Germinal center (tissue), 1 donor: Measurements from ENCODE around the gene ACOXL.

Experiments used
- DNase-seq: peaks from one replicate; pipeline ENCODE4 v3.0.0; 2012; ENCODE audit warnings: mixed read lengths, low spot score

ACOXL gene

GRCh38 chr2:111117598-111118480, 385.5 kb downstream of the ACOXL start:
- peak; percentile 35 for DNase-seq

- no peak for DNase-seq
These were observed 386.2 kb downstream of the ACOXL start for GRCh38 chr2:111118481-111118980.

GRCh38 chr2:111118981-111119821, 386.8 kb downstream of the ACOXL start:
- DNase-seq, result peak; percentile 25

- DNase-seq, result peak; percentile 52
These were observed 387.5 kb downstream of the ACOXL start for GRCh38 chr2:111119822-111120252.

- peak; percentile 94 for DNase-seq
These were observed 388.1 kb downstream of the ACOXL start, which contains the start of gene BCL2L11 for GRCh38 chr2:111120253-111121027. Gene BCL2L11, plus strand, starts transcription at chr2:111120914. Its CDS starts 2,832 bp downstream, at chr2:111123746.

- peak; percentile 42 for DNase-seq
These were observed 388.9 kb downstream of the ACOXL start for GRCh38 chr2:111121028-111121827.

- peak; percentile 86 for DNase-seq
These were observed 389.7 kb downstream of the ACOXL start for GRCh38 chr2:111121828-111122630.

GRCh38 chr2:111122631-111123421, 390.5 kb downstream of the ACOXL start:
- DNase-seq, result no peak

- no peak for DNase-seq
These were observed 391.4 kb downstream of the ACOXL start for GRCh38 chr2:111123751-111124150.

- DNase-seq, result no peak
These were observed 394.2 kb downstream of the ACOXL start for GRCh38 chr2:111126581-111126980.

GRCh38 chr2:111127351-111127750, 395.0 kb downstream of the ACOXL start:
- DNase-seq, result no peak

GRCh38 chr2:111128096-111128495, 395.7 kb downstream of the ACOXL start:
- DNase-seq, result no peak

- no peak for DNase-seq
These were observed 401.2 kb downstream of the ACOXL start for GRCh38 chr2:111133603-111134002.

- DNase-seq, result no peak
These were observed 401.7 kb downstream of the ACOXL start for GRCh38 chr2:111134055-111134454.

GRCh38 chr2:111135237-111135909, 403.0 kb downstream of the ACOXL start:
- DNase-seq, result no peak

GRCh38 chr2:111135910-111136297, 403.5 kb downstream of the ACOXL start:
- DNase-seq, result no peak

- no peak for DNase-seq
These were observed 406.5 kb downstream of the ACOXL start for GRCh38 chr2:111138839-111139238.

GRCh38 chr2:111139637-111140317, 407.4 kb downstream of the ACOXL start:
- DNase-seq, result no peak
